HCT116 (cell line): ENCODE measurements around the gene KDM6B. TPM values are rescaled to one million over a fixed set of nuclear protein-coding genes. Genes with fewer than 3 reads are reported as not detected.

Experiments
- ATAC-seq: fragments of 200-7000 bp; cut with Tn5 transposase; 2 replicates; pipeline ENCODE4 v1.9.1; 2020; ENCODE audit warnings: mild to moderate bottlenecking, moderate library complexity
- BruUV-seq: library from RNA; stranded (reverse); fragments of 400-500 nt; replicated peaks from 2 replicates; lab custom pipeline; 2021; lab: Mats Ljungman, UMichigan
- CTCF ChIA-PET: fragments of 300-600 bp; sonication (Branson Sonifier 250); formaldehyde crosslinking; loops from one replicate; lab custom pipeline; 2021; ENCODE audit warnings: antibody characterized with exemption; lab: Charles Lee
- POLR2A ChIA-PET: fragments of 300-600, 350-600 bp; sonication (Branson Sonifier 250); formaldehyde crosslinking; loops from one replicate; lab custom pipeline; 2021; ENCODE audit warnings: antibody characterized with exemption; lab: Charles Lee
- RAD21 ChIA-PET, 2 experiments: fragments of 300-600 bp; sonication (Branson Sonifier 250); formaldehyde crosslinking; loops; one replicate each; lab custom pipeline; 2023; ENCODE audit warnings: low total read pairs in 2 of 2; ENCODE audit not compliant: uncharacterized antibody in 2 of 2, unreplicated experiment in 2 of 2, low non-redundant PET in 1 of 2; lab: Charles Lee
- DNase-seq: peaks from one replicate; pipeline ENCODE4 v3.0.0-alpha.2; 2010; ENCODE audit warnings: low read depth, low spot score
- H2AFZ ChIP-seq: fragments of 200-600 bp; shearing (Covaris generic), sonication (generic); 2 replicates; pipeline ENCODE4 v1.6.1; 2017; ENCODE audit warnings: low read depth, mixed run types, mixed read lengths, antibody characterized with exemption, low read length; ENCODE audit not compliant: poor library complexity, severe bottlenecking
- H3K27ac ChIP-seq: 2 replicates; pipeline ENCODE4 v1.5.1; 2012; ENCODE audit warnings: low read depth, low read length
- H3K27me3 ChIP-seq: fragments of 200-600 bp; sonication (generic); 2 replicates; pipeline ENCODE4 v1.6.1; 2016; ENCODE audit warnings: mixed run types, low read length, mixed read lengths; ENCODE audit not compliant: insufficient read depth
- H3K36me3 ChIP-seq, 2 experiments: fragments of 200-500 bp in 1 of 2; fragments of 200-600 bp in 1 of 2; sonication (Bioruptor generic) in 1 of 2; sonication (generic) in 1 of 2; 2 replicates each; pipeline versions ENCODE4 v1.5.1 to v1.6.1; 2014 to 2016; ENCODE audit warnings: low read length in 2 of 2, inconsistent platforms in 1 of 2, mixed read lengths in 1 of 2, mixed run types in 1 of 2; ENCODE audit not compliant: insufficient read depth in 2 of 2, control insufficient read depth in 1 of 2
- H3K4me1 ChIP-seq, 2 experiments: fragments of 200-600 bp in 1 of 2; sonication (generic) in 1 of 2; 2 replicates each; pipeline versions ENCODE4 v1.5.1 to v1.6.1; 2012 to 2017; ENCODE audit warnings: low read length in 2 of 2, inconsistent platforms in 1 of 2, mild to moderate bottlenecking in 1 of 2, mixed read lengths in 1 of 2, mixed run types in 1 of 2, moderate library complexity in 1 of 2; ENCODE audit not compliant: insufficient read depth in 2 of 2, control insufficient read depth in 1 of 2
- H3K4me2 ChIP-seq: fragments of 200-600 bp; sonication (generic); 2 replicates; pipeline ENCODE4 v1.6.1; 2017; ENCODE audit warnings: mixed run types, low read length, mixed read lengths
- H3K4me3 ChIP-seq, 2 experiments: fragments of 200-600 bp in 1 of 2; sonication (generic) in 1 of 2; replicated peaks in 1 of 2; 2 replicates each; pipeline ENCODE4 v1.5.1; 2011 to 2016; ENCODE audit warnings: low read length in 2 of 2, control low read depth in 1 of 2, low read depth in 1 of 2, mild to moderate bottlenecking in 1 of 2, mixed read lengths in 1 of 2, mixed run types in 1 of 2
- H3K79me2 ChIP-seq: fragments of 200-600 bp; sonication (generic); 2 replicates; pipeline ENCODE4 v1.6.1; 2017; ENCODE audit warnings: mild to moderate bottlenecking, mixed run types, low read length, moderate library complexity, mixed read lengths; ENCODE audit not compliant: insufficient read depth
- H3K9ac ChIP-seq: fragments of 200-600 bp; sonication (generic); 2 replicates; pipeline ENCODE4 v1.6.1; 2016; ENCODE audit warnings: low read length, mixed read lengths
- H3K9me2 ChIP-seq: fragments of 200-600 bp; sonication (generic), shearing (Covaris generic); 2 replicates; pipeline ENCODE4 v1.6.1; 2017; ENCODE audit warnings: mixed run types, mild to moderate bottlenecking, moderate library complexity; ENCODE audit not compliant: insufficient read depth
- H3K9me3 ChIP-seq, 2 experiments: fragments of 200-500 bp in 1 of 2; fragments of 200-600 bp in 1 of 2; sonication (Bioruptor generic) in 1 of 2; sonication (generic) in 1 of 2; 2 replicates each; pipeline ENCODE4 v1.6.1; 2014 to 2017; ENCODE audit warnings: low read length in 2 of 2, mixed read lengths in 2 of 2, inconsistent platforms in 1 of 2, low read depth in 1 of 2, mild to moderate bottlenecking in 1 of 2, mixed run types in 1 of 2, moderate library complexity in 1 of 2; ENCODE audit not compliant: control insufficient read depth in 1 of 2, insufficient read depth in 1 of 2
- H4K20me1 ChIP-seq: fragments of 200-600 bp; sonication (generic), shearing (Covaris generic); 2 replicates; pipeline ENCODE4 v1.6.1; 2017; ENCODE audit warnings: mixed run types, mild to moderate bottlenecking, moderate library complexity; ENCODE audit not compliant: insufficient read depth
- CBX3 ChIP-seq: IDR thresholded peaks from 2 replicates; pipeline ENCODE4 v1.6.1; 2012; ENCODE audit warnings: low read depth
- CEBPB ChIP-seq: IDR thresholded peaks from 2 replicates; pipeline ENCODE4 v1.6.1; 2012; ENCODE audit warnings: low read depth
- EGR1 ChIP-seq: IDR thresholded peaks from 2 replicates; pipeline ENCODE4 v1.6.1; 2012; ENCODE audit warnings: low read depth
- ELF1 ChIP-seq: IDR thresholded peaks from 2 replicates; pipeline ENCODE4 v1.6.1; 2012; ENCODE audit warnings: low read depth, borderline replicate concordance
- EZH2 ChIP-seq: fragments of 200-600 bp; sonication (generic); IDR thresholded peaks from 2 replicates; pipeline ENCODE4 v1.6.1; 2017; ENCODE audit warnings: antibody characterized with exemption, mixed run types
- EZH2phosphoT487 ChIP-seq: fragments of 200-600 bp; IDR thresholded peaks from 2 replicates; pipeline ENCODE4 v1.6.1; 2018; ENCODE audit warnings: antibody characterized with exemption, borderline replicate concordance
- FOSL1 ChIP-seq: IDR thresholded peaks from 2 replicates; pipeline ENCODE4 v1.6.1; 2012; ENCODE audit warnings: low read depth
- JUND ChIP-seq: IDR thresholded peaks from 2 replicates; pipeline ENCODE4 v1.6.1; 2012
- POLR2A ChIP-seq: IDR thresholded peaks from 2 replicates; pipeline ENCODE4 v1.7.0; 2011; ENCODE audit warnings: borderline replicate concordance; ENCODE audit not compliant: insufficient read depth, insufficient read length; ENCODE audit errors: extremely low read depth
- POLR2AphosphoS5 ChIP-seq: IDR thresholded peaks from 2 replicates; pipeline ENCODE4 v1.6.1; 2011; ENCODE audit warnings: mild to moderate bottlenecking, low read depth, low read length, moderate library complexity
- RAD21 ChIP-seq: IDR thresholded peaks from 2 replicates; pipeline ENCODE4 v1.6.1; 2012; ENCODE audit warnings: low read depth, mild to moderate bottlenecking
- REST ChIP-seq: IDR thresholded peaks from 2 replicates; pipeline ENCODE4 v1.6.1; 2012; ENCODE audit warnings: low read depth
- SIN3A ChIP-seq: IDR thresholded peaks from 2 replicates; pipeline ENCODE4 v1.6.1; 2012; ENCODE audit warnings: low read depth
- SP1 ChIP-seq: IDR thresholded peaks from 2 replicates; pipeline ENCODE4 v1.6.1; 2012; ENCODE audit warnings: low read depth
- SRF ChIP-seq: IDR thresholded peaks from 2 replicates; pipeline ENCODE4 v1.6.1; 2012; ENCODE audit warnings: low read depth
- YY1 ChIP-seq: IDR thresholded peaks from 2 replicates; pipeline ENCODE4 v1.6.1; 2011; ENCODE audit warnings: low read length, low read depth, moderate library complexity, mild to moderate bottlenecking; ENCODE audit not compliant: insufficient replicate concordance; ENCODE audit errors: extremely low read depth
- ZFX ChIP-seq: fragments of 450-650 bp; IDR thresholded peaks from 2 replicates; pipeline ENCODE4 v1.6.1; 2017
- intact Hi-C: fragments of 100-400 bp; cut with micrococcal nuclease; formaldehyde crosslinking; loops from 2 replicates; pipeline ENCODE4 v1.10.0; 2022
- total RNA-seq: library from RNA; stranded (reverse); gene quantifications from one replicate; pipeline ENCODE4 v1.2.1, GENCODE V29; 2021; ENCODE audit not compliant: unreplicated experiment
- TF ChIP-seq, protein P1 (sequence below): IDR thresholded peaks from 2 replicates; pipeline ENCODE4 v1.6.1; 2012
- TF ChIP-seq, protein P2 (sequence below), 3 experiments: fragments of 200-600 bp in 1 of 3; sonication (generic) in 1 of 3; IDR thresholded peaks in 2 of 3; conservative IDR thresholded peaks in 1 of 3; 2 replicates each; pipeline ENCODE4 v1.5.1; 2012 to 2017; ENCODE audit warnings: low read depth in 2 of 3, low read length in 2 of 3, antibody characterized with exemption in 1 of 3, borderline replicate concordance in 1 of 3, control low read depth in 1 of 3, mild to moderate bottlenecking in 1 of 3, mixed read lengths in 1 of 3, mixed run types in 1 of 3, moderate library complexity in 1 of 3; ENCODE audit not compliant: insufficient read depth in 1 of 3

Gene KDM6B
- total RNA-seq, 1 experiment from 2014 or later: 42.1 TPM

DNA sequence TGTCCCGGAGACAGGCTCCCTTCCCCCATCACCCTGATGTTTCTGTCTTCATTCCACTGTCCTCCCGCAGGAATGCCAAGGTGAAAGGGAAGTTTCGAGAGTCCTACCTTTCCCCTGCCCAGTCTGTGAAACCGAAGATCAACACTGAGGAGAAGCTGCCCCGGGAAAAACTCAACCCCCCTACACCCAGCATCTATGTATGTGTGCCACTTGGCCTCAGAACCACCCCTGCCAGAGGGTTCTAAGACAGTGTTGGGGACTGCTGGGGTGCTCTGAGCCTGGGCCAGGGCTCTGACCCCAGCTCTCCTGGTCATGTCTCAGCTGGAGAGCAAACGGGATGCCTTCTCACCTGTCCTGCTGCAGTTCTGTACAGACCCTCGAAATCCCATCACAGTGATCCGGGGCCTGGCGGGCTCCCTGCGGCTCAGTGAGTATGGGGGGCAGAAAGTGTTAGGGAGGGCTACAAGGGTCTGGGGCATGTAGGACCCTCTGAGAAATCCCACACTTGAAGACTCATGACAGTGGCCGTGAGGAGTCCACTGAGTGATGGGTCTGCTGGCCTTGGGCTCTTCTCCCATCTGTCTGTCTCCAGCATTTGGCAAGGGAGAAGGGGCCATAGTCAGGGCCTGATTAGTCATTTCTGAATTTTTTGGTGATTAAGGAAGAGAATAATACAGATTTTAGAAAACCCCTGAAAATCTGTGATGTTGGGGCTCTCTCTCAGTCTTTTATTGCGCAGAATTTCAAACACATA is 15.9 kb downstream of the KDM6B start:
- DNase-seq (no peak), ATAC-seq (no peak)
- peak overlapping the region; percentile 68; the same call in 1 of the 2 replicates for H3K27ac ChIP-seq
- no peak overlapping the region for H2AFZ ChIP-seq
- H3K9me3 ChIP-seq: no peaks in the 10 kb centered on the region
- H3K27me3 ChIP-seq: no peaks in the 10 kb centered on the region
- no TSS peak for BruUV-seq
- POLR2A ChIA-PET: interaction anchor here (2.2 kb wide), 1 partner anchor 7 kb away, joined by 7 read pairs; no protein-coding TSS in a partner anchor
- CTCF ChIA-PET: interaction anchor here (1.9 kb wide), 2 partner anchors 15 to 106 kb away, joined by 5 to 7 read pairs; no protein-coding TSS in a partner anchor
- RAD21 ChIA-PET: no interaction called here
- H3K9me2 ChIP-seq: no peaks in the 10 kb centered on the region
- no peak for TF ChIP-seq POLR2AphosphoS5
- no peak for TF ChIP-seq SIN3A
- TF ChIP-seq SRF: no peak
- TF ChIP-seq, protein P1, sequence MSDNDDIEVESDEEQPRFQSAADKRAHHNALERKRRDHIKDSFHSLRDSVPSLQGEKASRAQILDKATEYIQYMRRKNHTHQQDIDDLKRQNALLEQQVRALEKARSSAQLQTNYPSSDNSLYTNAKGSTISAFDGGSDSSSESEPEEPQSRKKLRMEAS: no peak
- TF ChIP-seq EGR1: no peak
- TF ChIP-seq EZH2phosphoT487: no peak
- no peak for TF ChIP-seq RAD21
- TF ChIP-seq FOSL1: no peak
- no peak for TF ChIP-seq JUND
- TF ChIP-seq REST: no peak
- TF ChIP-seq CEBPB: no peak
- TF ChIP-seq, protein P2, sequence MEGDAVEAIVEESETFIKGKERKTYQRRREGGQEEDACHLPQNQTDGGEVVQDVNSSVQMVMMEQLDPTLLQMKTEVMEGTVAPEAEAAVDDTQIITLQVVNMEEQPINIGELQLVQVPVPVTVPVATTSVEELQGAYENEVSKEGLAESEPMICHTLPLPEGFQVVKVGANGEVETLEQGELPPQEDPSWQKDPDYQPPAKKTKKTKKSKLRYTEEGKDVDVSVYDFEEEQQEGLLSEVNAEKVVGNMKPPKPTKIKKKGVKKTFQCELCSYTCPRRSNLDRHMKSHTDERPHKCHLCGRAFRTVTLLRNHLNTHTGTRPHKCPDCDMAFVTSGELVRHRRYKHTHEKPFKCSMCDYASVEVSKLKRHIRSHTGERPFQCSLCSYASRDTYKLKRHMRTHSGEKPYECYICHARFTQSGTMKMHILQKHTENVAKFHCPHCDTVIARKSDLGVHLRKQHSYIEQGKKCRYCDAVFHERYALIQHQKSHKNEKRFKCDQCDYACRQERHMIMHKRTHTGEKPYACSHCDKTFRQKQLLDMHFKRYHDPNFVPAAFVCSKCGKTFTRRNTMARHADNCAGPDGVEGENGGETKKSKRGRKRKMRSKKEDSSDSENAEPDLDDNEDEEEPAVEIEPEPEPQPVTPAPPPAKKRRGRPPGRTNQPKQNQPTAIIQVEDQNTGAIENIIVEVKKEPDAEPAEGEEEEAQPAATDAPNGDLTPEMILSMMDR (IDR thresholded peaks at IDR 0.05 in 2 of 3, conservative IDR thresholded peaks at IDR 0.05 in 1 of 3; ENCODE audit: borderline replicate concordance in 1 of 3, insufficient read depth in 1 of 3, low read depth in 2 of 3, low read length in 2 of 3): no peak
- no peak for TF ChIP-seq POLR2A
- no peak for TF ChIP-seq ELF1
- no peak for TF ChIP-seq ZFX
- no peak for TF ChIP-seq SP1
- no peak for TF ChIP-seq YY1
- no peak for TF ChIP-seq EZH2
- TF ChIP-seq CBX3: no peak
- intact Hi-C loops: loop anchor here (2.0 kb wide), 1 partner anchor 107 kb away; no protein-coding TSS in a partner anchor
- peak overlapping the region; percentile 95; the same call in 1 of the 2 replicates for H3K4me2 ChIP-seq
- H3K9ac ChIP-seq: peak overlapping the region; percentile 80
- H3K4me3 ChIP-seq: peak overlapping the region; percentile 5 to 77; a peak in 2 of 4 replicates
- peaks cover 45% of the 10 kb centered on the region for H3K79me2 ChIP-seq
- peaks cover 20 to 37% of the 10 kb centered on the region in 2 experiments for H3K4me1 ChIP-seq
- H4K20me1 ChIP-seq: no peaks in the 10 kb centered on the region
- H3K36me3 ChIP-seq: peaks cover 27 to 31% of the 10 kb centered on the region in 2 experiments
